GM18520 (cell line): ENCODE data around the gene SLC26A11.
"Not testable (repeated sequence)": the region's sequence is repeated elsewhere in the genome, so short reads cannot be mapped to it uniquely, and the experiment has no call there.

ENCODE experiments used
- ATAC-seq: cut with Tn5 transposase; IDR thresholded peaks from one replicate; pipeline ENCODE4 v1.9.1; 2021; ENCODE audit not compliant: unreplicated experiment

The SLC26A11 gene

DNA sequence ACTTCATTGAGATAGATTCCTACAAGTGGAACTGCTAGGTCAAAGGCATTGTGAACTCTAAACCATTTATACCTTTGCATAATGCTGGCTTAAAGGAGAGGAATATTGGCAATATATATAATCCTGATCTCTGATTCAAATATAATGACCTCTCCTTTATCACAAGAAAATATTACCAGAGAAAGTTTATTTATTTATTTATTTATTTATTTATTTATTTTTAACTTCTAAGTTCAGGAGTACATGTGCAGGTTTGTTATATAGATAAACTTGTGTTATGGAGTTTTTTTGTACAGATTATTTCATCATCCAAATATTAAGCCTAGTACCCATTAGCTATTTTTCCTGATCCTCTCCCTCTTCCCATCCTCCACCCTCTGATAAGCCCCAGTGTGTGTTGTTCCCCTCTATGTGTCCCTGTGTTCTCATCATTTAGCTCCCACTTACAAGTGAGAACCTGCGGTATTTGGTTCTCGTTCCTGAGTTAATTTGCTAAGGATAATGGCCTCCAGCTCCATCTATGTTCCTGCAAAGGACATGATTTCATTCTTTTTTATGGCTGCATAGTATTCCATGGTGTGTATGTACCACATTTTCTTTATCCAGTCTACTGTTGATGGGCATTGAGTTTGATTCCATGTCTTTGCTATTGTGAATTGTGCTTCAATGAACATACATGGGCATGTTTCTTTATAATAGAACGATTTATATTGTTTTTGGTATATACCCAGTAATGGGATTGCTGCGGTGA is 79.3 kb downstream of the SLC26A11 start:
- not testable (repeated sequence) for ATAC-seq

DNA sequence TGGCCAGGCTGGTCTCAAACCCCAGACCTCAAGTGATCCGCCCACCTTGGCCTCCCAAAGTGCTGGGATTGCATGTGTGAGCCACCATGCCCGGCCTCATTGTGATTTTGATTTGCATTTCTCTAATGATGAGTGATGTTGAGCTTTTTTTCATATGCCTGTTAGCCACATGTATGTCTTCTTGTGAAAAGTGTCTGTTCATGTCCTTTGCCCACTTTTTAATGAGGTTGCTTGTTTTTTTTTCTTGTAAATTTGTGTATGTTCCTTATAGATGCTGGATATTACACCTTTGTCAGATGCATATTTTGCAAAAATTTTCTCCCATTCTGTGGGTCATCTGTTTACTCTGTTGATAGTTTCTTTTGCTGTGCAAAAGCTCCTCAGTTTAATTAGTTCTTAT is 80.5 kb downstream of the SLC26A11 start:
- ATAC-seq = not testable (repeated sequence)
